Renal cortex interstitium (tissue), 11 donors: ENCODE data around the gene LRRC23. TPM values are rescaled to one million over a fixed set of nuclear protein-coding genes. Genes with fewer than 3 reads are reported as not detected.

ENCODE experiments used
- DNase-seq, 11 donors: peaks; one replicate each; pipeline ENCODE4 v3.0.0-alpha.2; 2013; ENCODE audit warnings: low read depth in 9 of 11, low spot score in 4 of 11; ENCODE audit errors: extremely low read depth in 1 of 11
- polyA plus RNA-seq, 3 donors: library from polyadenylated mRNA; unstranded; fragments of 120-200 nt; gene quantifications; one replicate each; pipeline ENCODE4 v1.2.1, GENCODE V29; 2013; ENCODE audit not compliant: insufficient read length in 3 of 3

LRRC23 gene
- polyA plus RNA-seq, 3 donors = 18.4 to 21.8 (median 21.7) TPM

DNA sequence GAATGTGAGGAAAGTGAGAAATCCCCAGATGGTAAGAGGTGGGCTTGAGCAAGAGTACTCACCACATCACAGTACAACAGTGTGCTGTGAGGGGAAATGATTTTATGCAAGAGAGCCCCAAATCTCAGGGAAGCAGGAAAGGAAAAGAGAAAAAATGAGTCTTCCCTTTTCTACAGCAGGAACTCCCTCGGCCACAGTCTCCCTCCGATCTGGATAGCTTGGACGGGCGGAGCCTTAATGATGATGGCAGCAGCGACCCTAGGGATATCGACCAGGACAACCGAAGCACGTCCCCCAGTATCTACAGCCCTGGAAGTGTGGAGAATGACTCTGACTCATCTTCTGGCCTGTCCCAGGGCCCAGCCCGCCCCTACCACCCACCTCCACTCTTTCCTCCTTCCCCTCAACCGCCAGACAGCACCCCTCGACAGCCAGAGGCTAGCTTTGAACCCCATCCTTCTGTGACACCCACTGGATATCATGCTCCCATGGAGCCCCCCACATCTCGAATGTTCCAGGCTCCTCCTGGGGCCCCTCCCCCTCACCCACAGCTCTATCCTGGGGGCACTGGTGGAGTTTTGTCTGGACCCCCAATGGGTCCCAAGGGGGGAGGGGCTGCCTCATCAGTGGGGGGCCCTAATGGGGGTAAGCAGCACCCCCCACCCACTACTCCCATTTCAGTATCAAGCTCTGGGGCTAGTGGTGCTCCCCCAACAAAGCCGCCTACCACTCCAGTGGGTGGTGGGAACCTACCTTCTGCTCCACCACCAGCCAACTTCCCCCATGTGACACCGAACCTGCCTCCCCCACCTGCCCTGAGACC, 31.0 kb downstream of the LRRC23 start:
- no peak for DNase-seq

DNA sequence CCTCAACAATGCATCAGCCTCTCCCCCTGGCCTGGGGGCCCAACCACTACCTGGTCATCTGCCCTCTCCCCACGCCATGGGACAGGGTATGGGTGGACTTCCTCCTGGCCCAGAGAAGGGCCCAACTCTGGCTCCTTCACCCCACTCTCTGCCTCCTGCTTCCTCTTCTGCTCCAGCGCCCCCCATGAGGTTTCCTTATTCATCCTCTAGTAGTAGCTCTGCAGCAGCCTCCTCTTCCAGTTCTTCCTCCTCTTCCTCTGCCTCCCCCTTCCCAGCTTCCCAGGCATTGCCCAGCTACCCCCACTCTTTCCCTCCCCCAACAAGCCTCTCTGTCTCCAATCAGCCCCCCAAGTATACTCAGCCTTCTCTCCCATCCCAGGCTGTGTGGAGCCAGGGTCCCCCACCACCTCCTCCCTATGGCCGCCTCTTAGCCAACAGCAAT, 31.6 kb downstream of the LRRC23 start:
- no peak for DNase-seq

GRCh38 chr12:6936636-6937480, 32.2 kb downstream of the LRRC23 start:
- no peak for DNase-seq

- peak in 9 of 11 donors; percentile 89 to 95 (median 93) for DNase-seq
These were observed 33.1 kb downstream of the LRRC23 start for GRCh38 chr12:6937481-6938352.

GRCh38 chr12:6938353-6939190, 34.0 kb downstream of the LRRC23 start:
- no peak for DNase-seq

GRCh38 chr12:6939191-6939540, 34.5 kb downstream of the LRRC23 start:
- no peak for DNase-seq

DNA sequence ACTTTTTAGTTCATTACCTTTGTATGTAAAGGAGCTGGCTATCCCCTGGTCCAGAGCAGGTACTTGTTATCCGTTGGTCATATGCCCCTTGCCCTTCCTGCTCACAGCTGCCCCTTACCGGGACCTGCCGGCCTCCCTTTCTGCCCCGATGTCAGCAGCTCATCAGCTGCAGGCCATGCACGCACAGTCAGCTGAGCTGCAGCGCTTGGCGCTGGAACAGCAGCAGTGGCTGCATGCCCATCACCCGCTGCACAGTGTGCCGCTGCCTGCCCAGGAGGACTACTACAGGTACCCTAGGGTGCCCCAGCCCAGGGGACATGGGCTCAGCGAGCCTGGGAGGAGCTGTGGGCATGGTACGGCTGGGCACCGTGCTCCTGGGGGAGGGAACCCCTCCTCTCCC, 36.6 kb downstream of the LRRC23 start:
- no peak for DNase-seq

GRCh38 chr12:6941782-6942181, 37.2 kb downstream of the LRRC23 start:
- no peak for DNase-seq

- DNase-seq = no peak
These were observed 37.7 kb downstream of the LRRC23 start for GRCh38 chr12:6942331-6942665.

- peak in 9 of 11 donors; percentile 77 to 92 (median 86) for DNase-seq
These were observed 38.7 kb downstream of the LRRC23 start for GRCh38 chr12:6943389-6943721.

- peak in 9 of 11 donors; percentile 72 to 89 (median 85) for DNase-seq
These were observed 39.2 kb downstream of the LRRC23 start, which contains the start of the genes C12orf57 and RNU7-1 for GRCh38 chr12:6943722-6944380. TSS of gene C12orf57 (plus strand) at chr12:6944022. CDS start at chr12:6944122, 100 bp downstream. TSS of gene RNU7-1 (plus strand) at chr12:6943816.

DNA sequence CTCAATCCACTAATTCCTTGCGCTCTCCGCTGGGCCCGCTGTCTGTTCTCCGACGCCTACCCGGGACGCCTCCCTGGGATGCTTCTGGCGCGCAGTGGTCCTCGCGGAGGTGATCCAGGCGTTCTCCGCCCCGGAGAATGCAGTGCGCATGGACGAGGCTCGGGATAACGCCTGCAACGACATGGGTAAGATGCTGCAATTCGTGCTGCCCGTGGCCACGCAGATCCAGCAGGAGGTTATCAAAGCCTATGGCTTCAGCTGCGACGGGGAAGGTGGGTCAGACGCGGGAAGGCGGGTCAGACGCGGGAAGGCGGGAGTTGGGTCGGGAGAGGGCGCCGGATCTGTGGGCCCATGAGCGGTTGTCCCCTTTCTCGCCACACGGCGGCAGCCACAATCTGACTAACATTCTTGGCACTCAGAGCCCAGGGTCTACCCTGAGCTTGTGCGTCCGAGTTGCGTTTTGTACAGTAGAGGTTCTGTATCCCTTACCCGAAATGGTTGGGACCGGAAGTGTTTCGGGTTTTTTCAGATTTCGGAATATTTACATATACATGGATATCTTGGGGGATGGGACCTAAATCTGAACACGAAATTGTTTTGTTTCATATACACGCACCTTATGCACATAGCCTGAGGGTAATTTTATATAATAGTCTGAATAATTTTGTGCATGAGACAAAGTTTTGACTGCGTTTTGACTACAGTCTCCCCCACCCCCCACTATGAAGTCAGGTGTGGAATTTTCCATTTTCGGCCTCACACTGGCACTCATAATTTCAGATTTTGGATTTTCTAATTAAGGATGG, 40.0 kb downstream of the LRRC23 start:
- peak in 9 of 11 donors; percentile 82 to 94 (median 90) for DNase-seq

GRCh38 chr12:6945613-6946012, 41.0 kb downstream of the LRRC23 start:
- DNase-seq = no peak

GRCh38 chr12:6946033-6946919, 41.7 kb downstream of the LRRC23 start:
- peak in 5 of 11 donors; percentile 78 to 89 (median 84) for DNase-seq

DNA sequence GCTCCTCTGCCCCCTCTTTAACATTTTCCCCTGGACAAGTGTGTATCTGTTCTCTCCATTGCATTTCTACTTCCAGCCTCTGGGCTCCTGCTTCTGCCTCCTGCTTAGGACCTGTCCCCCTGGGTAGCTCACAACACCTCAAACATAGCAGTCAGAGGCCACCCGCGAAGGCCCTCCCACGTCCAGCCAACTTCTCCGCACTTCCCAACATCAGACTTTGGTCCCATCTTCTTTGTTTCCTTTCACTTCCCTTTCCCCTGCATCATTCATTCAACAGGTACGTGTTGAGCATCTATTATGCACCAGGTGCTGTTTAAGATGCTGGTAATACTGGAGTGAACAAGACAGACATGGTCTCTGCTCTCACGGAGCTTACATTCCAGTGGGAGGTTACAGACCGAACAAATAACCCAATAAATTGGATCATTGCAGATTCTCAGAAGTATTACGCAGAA, 42.3 kb downstream of the LRRC23 start:
- no peak for DNase-seq

DNA sequence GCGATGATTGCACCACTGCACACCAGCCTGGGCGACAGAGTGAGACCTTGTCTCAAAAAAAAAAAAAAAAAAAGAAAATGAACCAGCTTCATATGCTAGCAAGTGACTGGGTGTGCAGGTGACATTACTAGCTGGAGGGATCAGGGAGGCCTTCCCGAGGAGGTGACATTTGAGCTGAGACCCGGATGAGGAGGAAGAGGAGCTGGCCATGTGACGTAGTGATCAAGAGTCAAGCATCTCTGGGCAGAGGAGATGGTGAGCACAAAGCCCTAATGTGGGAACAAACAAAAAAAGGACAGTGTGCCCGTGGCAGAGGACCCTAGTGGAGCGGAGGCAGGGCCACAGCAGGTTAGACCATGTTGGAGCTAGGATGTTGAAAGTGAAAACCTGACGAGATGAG, 43.0 kb downstream of the LRRC23 start:
- no peak for DNase-seq
